Activated naive CD8-positive, alpha-beta T cell treated with anti-CD3 and anti-CD28 coated beads, Interleukin-2, amount 50 U/mL, for 16 hours (primary cell): Measurements from ENCODE around the gene PRIMA1.

Source experiments
- DNase-seq: peaks from one replicate; pipeline ENCODE4 v3.0.0-alpha.2; 2020; ENCODE audit warnings: low read depth, low spot score

PRIMA1 gene

DNA sequence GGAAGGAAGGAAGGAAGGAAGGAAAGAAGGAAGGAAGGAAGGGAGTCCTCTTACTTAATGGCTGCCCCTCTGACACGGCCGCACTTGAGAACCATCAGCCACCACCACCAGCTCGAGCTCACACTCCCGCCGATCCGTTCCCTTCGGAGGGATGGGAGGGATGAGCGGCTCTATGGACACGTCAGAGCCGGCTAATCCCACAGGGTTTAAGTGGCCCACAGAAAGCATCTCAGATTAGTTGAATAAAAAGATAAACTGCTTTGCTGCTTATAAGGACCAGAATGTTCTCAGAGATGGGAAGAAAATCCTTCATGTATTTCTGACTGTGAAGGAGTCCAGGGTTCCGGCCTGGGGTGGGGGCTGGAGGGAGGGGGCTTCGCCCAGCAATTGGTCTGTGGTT lies 31.1 kb downstream of the PRIMA1 start:
- no peak for DNase-seq

DNA sequence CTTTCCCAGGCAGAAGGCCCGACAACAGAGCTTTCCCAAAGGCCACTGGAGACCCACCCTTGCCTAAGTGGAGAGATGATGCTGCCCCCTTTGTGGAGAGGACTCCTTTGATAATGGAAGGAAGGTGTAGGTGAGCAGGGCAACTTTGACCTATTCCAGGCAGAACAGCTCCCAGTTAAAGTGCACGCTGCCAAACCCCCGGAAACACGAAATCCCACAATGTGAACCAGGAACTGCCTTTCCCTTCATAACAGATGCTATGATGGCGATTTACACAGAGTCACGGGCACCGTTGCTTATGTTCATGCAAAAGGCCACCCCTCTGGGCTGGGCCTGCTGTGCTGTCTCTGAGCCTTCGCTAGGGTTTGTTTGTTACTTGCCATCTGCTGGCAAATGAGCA lies 34.6 kb downstream of the PRIMA1 start:
- DNase-seq = no peak

GRCh38 chr14:93752980-93753561 lies 35.2 kb downstream of the PRIMA1 start:
- DNase-seq = no peak

DNA sequence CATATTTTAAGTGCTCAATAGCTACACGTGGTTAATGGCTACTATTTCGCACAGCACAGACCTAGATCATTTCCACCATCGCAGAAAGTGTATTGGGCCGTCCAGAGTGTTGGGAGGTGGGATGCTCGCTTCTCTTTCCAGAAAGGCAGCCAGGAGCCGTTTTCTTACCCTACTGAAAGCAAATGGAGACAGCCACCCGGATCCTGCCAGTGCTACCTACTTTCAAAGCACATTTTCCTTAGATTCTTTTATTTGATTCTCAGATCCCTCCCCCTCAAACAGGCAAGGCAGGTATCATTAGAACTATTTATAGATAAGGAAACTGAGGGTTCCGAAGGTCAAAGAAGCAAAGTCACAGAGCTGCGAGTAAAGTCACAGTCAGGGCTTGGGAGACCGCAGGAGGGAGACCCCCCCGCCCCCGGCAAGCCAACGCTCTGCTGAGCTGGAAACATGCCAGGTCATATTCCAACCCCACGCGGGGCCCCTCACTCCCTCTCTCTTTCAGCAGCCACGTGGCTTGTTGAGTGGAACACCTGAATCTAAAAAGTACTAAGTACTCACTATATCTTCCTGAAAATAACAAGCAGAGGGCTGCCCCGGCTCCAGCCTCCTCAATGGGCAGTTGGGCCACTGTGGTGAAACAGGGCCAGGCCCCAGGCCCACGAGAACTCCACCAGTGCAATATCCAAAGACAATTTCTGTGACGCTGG lies 36.2 kb downstream of the PRIMA1 start:
- no peak for DNase-seq

- DNase-seq = no peak
Measured at GRCh38 chr14:93749076-93749420, 39.2 kb downstream of the PRIMA1 start.

GRCh38 chr14:93748208-93749075 lies 39.8 kb downstream of the PRIMA1 start:
- DNase-seq = no peak

GRCh38 chr14:93747560-93747959 lies 40.7 kb downstream of the PRIMA1 start:
- no peak for DNase-seq

- DNase-seq = no peak
Measured at GRCh38 chr14:93747102-93747501, 41.2 kb downstream of the PRIMA1 start.

DNA sequence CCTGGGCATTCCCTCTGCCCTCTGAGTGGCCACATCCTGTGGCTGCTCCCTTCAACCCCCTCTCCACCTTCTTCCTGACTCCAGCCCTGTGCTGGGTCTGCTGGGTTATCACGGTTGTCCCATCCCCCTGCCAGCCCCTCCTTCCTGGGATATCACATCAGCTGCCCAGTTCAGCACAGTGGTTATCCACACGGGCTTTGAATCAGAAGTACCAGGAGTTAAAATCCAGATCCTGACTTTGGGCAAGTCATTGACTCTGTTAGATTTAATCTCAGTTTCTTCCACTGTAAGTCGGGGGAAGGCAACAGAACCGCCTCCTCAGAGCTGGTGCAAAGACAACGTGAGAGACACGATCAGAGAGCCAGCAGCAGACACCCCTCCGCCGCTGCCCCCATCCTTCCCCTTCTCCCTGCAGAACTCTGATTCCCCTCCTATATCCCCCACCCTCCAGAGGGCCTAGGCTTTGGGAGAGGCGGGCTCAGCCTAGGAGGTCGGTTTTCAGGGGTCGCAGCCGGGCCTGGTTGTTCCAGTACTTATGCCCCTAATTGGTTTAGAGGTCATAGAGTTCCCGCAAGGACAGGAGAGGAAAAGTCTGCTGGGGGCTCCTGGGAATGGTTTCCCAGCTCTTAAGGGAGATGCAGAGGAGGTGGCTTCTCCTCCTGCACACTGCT lies 42.5 kb downstream of the PRIMA1 start:
- no peak for DNase-seq

DNA sequence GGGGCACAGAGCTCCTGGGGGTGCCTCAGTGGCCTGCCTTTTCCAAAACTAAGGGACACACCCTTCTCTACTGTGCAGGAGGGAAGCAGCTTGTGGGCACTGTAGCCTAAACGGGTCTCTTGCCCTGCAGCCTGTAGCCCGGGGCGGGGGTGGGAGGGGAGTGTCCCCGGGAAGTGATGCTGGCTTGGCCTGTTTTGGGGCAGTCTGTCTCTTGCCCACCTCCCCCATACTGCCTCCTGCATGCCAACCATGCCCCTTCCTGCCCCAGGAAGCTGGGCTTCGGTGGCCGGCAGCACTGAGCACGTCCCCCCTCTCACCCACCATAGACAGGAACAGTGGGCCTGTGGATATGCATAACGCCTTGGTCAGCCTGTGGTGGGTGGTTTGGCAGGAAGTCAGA lies 43.4 kb downstream of the PRIMA1 start:
- DNase-seq = no peak

GRCh38 chr14:93744176-93744575 lies 44.1 kb downstream of the PRIMA1 start:
- no peak for DNase-seq

DNA sequence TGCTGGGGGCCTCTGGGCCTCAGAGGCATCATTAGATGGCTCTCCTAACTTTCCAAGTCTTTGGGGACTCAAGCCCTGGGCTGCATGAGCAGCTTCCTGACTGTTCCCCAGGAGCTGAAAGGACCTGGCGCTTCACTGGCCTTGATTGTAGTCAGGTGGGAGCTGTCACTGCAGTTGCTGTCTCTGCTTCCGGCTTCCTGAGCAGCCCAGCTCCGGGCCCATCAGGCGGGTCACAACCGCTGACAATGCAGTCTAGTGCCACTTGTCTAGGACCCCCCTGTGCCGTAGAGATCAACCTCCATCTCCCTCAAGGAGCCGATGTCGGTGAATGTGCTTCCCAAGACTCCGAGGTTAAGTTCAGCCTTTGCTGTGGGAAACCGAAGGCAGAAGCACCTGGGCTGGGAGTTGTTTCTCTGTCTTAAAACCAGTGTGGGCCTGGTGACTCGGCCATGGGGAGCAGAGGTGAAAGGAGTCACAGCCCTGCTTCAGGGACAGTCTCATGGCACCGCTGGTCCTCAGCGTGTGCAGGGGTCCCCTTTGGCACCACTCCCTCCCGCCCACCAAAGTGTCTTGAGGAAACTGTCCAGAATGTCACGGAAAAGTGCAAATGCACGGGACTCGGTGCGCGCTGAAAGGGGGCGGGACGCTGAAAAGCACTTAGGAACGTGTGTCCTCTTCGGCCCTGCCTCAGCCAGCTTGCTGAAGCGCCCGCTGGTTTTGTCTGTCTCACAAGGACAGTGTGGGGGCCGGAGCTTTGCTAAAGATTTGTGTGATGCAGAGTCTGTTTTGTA lies 44.8 kb downstream of the PRIMA1 start:
- DNase-seq = no peak

DNA sequence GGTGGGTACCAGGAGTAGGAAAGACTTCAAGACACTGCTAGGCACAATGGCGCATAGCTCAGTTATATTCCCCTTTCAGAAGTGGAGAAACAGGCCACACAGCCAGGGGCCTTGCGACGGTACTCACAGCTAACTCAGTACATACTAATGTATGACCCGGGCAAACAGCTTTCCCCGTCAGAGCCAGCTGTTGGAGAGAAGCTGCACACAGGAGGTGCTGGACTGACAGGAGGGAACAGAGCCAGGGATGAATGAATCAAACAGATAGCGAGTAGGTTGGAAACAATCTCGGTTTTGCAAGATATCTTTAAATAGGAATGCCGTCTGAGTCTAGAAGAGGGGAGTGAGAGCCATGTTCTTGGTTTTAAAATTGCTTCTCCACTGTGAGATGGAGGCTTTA lies 45.5 kb downstream of the PRIMA1 start:
- DNase-seq = no peak

DNA sequence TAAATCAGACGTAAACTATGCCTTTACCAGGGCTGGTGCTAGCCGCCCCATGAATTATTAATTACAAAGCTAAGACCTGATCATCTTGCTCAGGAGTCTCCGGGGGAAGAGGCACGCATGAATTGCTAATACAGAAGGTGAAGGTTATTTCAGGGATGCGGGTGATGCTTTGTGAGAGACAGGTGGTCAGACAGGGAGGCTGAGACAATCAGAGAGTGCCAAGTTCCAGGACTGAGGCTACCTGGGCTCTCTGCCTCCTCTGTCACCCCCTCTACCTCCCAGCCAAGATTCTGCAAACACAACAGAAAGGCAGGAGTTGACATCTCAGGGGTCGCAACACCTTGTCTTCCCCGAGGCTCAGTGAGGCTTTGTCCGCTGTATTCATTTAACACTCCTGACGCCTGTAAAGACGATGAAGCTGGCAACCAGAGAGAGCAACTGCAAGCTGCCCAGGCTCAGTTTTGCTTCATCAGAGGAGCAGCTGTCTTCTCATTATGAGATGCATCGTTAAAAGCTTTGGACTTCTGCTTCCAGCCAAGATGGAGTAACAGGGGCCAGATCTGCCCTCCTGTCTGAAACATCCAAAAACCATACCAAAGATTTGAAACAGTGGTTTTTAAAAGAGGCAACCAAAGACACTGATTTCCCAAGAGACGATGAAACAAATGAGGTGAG lies 46.6 kb downstream of the PRIMA1 start:
- DNase-seq = no peak

- DNase-seq = no peak
Measured at GRCh38 chr14:93737634-93738033, 50.7 kb downstream of the PRIMA1 start.

GRCh38 chr14:93736378-93737014 lies 51.8 kb downstream of the PRIMA1 start:
- no peak for DNase-seq

GRCh38 chr14:93735206-93735605 lies 53.1 kb downstream of the PRIMA1 start:
- DNase-seq = no peak

- no peak for DNase-seq
Measured at GRCh38 chr14:93734086-93734822, 54.0 kb downstream of the PRIMA1 start.

DNA sequence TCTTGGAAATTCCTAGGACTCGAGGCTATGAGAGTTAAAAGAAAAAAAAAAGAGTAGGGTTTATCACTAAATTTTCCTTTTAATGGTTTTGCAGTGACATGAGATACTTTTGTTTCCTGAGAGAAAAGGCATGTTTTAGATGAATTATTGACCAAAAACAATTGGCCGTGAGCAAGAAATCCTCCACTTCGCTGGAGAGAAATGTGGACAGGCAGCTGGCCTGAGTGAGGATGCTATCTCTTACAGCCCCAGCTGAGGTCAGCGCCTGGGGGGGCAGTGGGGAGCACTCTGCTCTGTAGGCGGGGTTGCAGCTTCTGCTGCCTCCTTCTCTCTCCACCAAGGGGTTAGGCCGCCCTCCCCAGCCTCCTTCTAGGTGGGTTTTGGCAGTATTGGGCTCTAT lies 54.7 kb downstream of the PRIMA1 start:
- no peak for DNase-seq

DNA sequence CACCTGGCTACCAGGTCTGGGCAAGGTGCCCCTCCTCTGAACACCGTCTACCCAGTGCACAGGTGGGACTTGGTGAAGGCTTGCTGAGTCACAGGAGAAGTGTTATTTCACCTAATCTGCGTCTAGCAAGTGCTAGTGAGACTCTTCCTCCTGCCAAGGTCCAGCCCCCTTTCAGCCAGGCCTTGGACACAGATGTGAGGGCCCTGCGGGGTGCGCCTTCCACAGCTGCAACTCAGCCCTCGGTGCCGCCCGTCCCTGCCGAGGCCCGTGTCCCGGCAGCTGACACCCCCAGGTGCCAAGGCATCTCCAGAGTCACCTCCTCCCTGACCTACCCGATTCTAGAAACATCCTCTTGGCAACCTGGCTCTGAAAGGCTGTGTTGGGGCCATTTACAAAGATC lies 55.1 kb downstream of the PRIMA1 start:
- no peak for DNase-seq
